ENCODE data around the gene CD82.

GRCh38 chr11:44626645-44627044, 61.2 kb downstream of the CD82 start:
- no peak for TF ChIP-seq CTCF (IDR thresholded peaks at IDR 0.05)
- no peak for TF ChIP-seq EP300 (IDR thresholded peaks at IDR 0.05)
- TF ChIP-seq POLR2AphosphoS5 (IDR thresholded peaks at IDR 0.05) = no peak
